Thoracic aorta (tissue), 2 donors: Measurements from ENCODE around the gene HELZ. TPM values are rescaled to one million over a fixed set of nuclear protein-coding genes. Genes with fewer than 3 reads are reported as not detected.

Source experiments
- ATAC-seq: fragments of 150-250 bp; one replicate; pipeline ENCODE4 v1.8.0; 2017; ENCODE audit warnings: low read depth; ENCODE audit not compliant: insufficient number of reproducible peaks, low FRiP score
- DNase-seq: peaks from one replicate; pipeline ENCODE4 v3.0.0-alpha.2; 2020; ENCODE audit warnings: low spot score
- H3K27ac ChIP-seq, 2 donors: fragments of 200-600 bp; sonication (generic); 1 replicate in 1 of 2; 2 replicates in 1 of 2; pipeline ENCODE4 v1.5.1; 2016; ENCODE audit warnings: mild to moderate bottlenecking in 2 of 2, moderate library complexity in 2 of 2
- H3K27me3 ChIP-seq: fragments of 200-600 bp; sonication (generic); replicated peaks from 2 replicates; pipeline ENCODE4 v1.6.0; 2016; ENCODE audit warnings: mild to moderate bottlenecking; ENCODE audit not compliant: insufficient read depth
- H3K36me3 ChIP-seq: fragments of 200-600 bp; sonication (generic); one replicate; pipeline ENCODE4 v1.5.1; 2016
- H3K4me1 ChIP-seq, 2 donors: fragments of 200-600 bp; sonication (generic); 1 replicate in 1 of 2; 2 replicates in 1 of 2; pipeline versions ENCODE4 v1.5.1 to v1.6.0; 2016; ENCODE audit warnings: low read depth in 2 of 2, mild to moderate bottlenecking in 1 of 2; ENCODE audit not compliant: control insufficient read depth in 1 of 2
- H3K4me3 ChIP-seq: fragments of 200-600 bp; sonication (generic); 2 replicates; pipeline ENCODE4 v1.5.1; 2016; ENCODE audit warnings: mild to moderate bottlenecking
- H3K9me3 ChIP-seq: fragments of 200-600 bp; sonication (generic); 2 replicates; pipeline ENCODE4 v1.5.1; 2016
- CTCF ChIP-seq: fragments of 200-600 bp; sonication (generic); IDR thresholded peaks from one replicate; pipeline ENCODE4 v1.5.1; 2019; ENCODE audit warnings: antibody characterized with exemption
- total RNA-seq, 2 donors: library from RNA; depleted of rRNA; stranded (reverse); fragments of >200 nt; gene quantifications; one replicate each; pipeline versions ENCODE4 v1.1.0 to v1.2.3, GENCODE V29; 2016

HELZ gene
- total RNA-seq, 2 donors from 2014 or later = 47.8 to 58.4 TPM

DNA sequence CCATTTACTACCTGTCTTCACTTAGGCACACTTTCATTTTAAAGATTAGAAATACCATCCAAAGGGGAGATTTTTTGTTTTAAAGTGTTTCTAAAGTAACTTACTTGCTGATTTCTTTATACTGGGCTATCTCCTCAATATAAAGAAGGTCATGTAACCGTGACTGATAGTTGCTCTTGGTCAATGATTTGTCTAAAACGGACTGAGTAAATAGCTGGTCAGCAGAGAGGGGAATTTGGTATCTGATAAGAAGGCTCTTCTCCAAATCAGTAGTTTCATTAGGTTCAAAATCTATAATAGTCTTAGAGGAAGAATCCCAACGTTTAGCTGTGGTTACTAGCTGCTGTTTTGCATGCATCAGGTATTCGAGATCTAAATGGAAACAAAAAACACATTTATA, 66.4 kb downstream of the HELZ start:
- no peak for ATAC-seq
- no peaks in the 10 kb centered on the region for H3K27me3 ChIP-seq
- no peak overlapping the region for H3K4me3 ChIP-seq
- no peaks in the 10 kb centered on the region for H3K9me3 ChIP-seq
- no peak for DNase-seq
- peaks cover 3% of the 10 kb centered on the region for H3K36me3 ChIP-seq
- no peak for TF ChIP-seq CTCF
- no peak overlapping the region for H3K27ac ChIP-seq
- no peaks in the 10 kb centered on the region for H3K4me1 ChIP-seq

- H3K9me3 ChIP-seq = no peaks in the 10 kb centered on the region
- peaks cover 3% of the 10 kb centered on the region for H3K36me3 ChIP-seq
- no peak for TF ChIP-seq CTCF
- H3K27ac ChIP-seq = no peak overlapping the region
- no peak overlapping the region for H3K4me3 ChIP-seq
- ATAC-seq (no peak), DNase-seq (no peak)
- H3K4me1 ChIP-seq = no peaks in the 10 kb centered on the region
- no peaks in the 10 kb centered on the region for H3K27me3 ChIP-seq
Measured at GRCh38 chr17:67177732-67178131, 67.3 kb downstream of the HELZ start.

DNA sequence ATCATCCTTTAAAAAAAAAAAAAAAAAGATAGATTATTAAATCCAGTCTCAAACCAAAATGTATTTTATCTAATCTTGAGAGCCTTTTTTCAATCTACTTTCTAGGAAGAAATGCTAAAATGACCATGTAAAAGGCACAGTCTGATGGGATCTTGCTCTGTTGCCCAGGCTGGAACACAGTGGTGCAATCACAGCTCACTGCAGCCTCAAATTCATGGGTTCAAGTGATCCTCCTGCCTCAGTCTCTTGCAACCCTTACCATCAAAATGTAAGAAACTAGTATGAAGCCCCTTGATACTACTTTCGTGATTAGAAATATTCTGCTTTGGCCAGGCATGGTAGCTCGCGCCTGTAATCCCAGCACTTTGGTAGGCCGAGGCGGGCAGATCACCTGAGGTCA, 70.8 kb downstream of the HELZ start:
- DNase-seq = no peak
- H3K4me1 ChIP-seq = no peaks in the 10 kb centered on the region
- no peak for TF ChIP-seq CTCF
- no peaks in the 10 kb centered on the region for H3K9me3 ChIP-seq
- no peaks in the 10 kb centered on the region for H3K27me3 ChIP-seq
- no peak overlapping the region for H3K4me3 ChIP-seq
- H3K27ac ChIP-seq = no peak overlapping the region
- peaks cover 3% of the 10 kb centered on the region for H3K36me3 ChIP-seq
- no peak for ATAC-seq

GRCh38 chr17:67171560-67171959, 73.4 kb downstream of the HELZ start:
- no peaks in the 10 kb centered on the region for H3K9me3 ChIP-seq
- DNase-seq = no peak
- no peak overlapping the region for H3K27ac ChIP-seq
- no peak for TF ChIP-seq CTCF
- no peak for ATAC-seq
- no peaks in the 10 kb centered on the region for H3K27me3 ChIP-seq
- H3K4me3 ChIP-seq = no peak overlapping the region
- H3K4me1 ChIP-seq = no peaks in the 10 kb centered on the region
- peaks cover 4% of the 10 kb centered on the region for H3K36me3 ChIP-seq

DNA sequence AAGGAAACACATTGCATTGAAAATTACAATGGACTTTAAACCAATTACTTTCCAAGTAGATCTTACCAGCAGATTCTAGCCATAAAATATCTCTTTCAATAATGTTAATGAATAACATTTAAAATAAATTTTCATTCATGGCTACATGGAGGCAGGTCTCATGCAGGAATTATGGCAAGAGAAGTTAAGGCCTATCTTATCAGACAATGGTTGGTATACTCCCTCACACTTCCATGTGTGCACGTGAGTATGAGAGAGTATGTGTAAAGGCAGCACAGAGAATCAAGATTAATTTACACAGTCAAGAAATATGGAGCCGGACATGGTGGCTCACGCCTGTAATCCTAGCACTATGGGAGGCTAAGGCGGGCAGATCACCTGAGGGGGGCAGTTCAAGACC, 76.5 kb downstream of the HELZ start:
- Histone ChIP-seq H3K4me3 (no peak overlapping the region), H3K27me3 (no peaks in the 10 kb centered on the region), H3K36me3 (peaks cover 4% of the 10 kb centered on the region), H3K4me1 (no peaks in the 10 kb centered on the region), H3K9me3 (no peaks in the 10 kb centered on the region), H3K27ac (no peak overlapping the region)
- TF ChIP-seq CTCF = no peak
- DNase-seq (no peak), ATAC-seq (no peak)
